ENCODE data around the gene CEACAM20.

DNA sequence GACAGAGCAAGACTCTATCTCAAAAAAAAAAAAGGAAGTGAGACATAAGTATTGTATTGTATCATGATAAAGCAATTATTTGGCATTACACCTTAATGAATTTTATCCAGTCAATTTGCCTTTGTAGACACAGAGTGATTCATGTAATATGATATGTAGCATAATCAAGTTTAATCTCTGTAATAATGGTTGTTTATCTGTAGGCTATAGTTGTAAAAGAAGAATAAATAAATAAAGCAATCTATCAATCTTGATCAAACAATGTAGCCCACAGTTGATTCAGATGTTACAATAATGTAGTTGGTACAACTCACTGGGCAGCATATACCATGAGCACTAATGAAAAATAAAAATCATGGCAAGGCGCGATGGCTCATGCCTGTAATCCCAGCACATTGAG, 28.5 kb upstream of the CEACAM20 start:
- no peak for TF ChIP-seq SP1 (IDR thresholded peaks at IDR 0.05)
- no peak for TF ChIP-seq FOXA1 (IDR thresholded peaks at IDR 0.05)
- TF ChIP-seq, protein P1, sequence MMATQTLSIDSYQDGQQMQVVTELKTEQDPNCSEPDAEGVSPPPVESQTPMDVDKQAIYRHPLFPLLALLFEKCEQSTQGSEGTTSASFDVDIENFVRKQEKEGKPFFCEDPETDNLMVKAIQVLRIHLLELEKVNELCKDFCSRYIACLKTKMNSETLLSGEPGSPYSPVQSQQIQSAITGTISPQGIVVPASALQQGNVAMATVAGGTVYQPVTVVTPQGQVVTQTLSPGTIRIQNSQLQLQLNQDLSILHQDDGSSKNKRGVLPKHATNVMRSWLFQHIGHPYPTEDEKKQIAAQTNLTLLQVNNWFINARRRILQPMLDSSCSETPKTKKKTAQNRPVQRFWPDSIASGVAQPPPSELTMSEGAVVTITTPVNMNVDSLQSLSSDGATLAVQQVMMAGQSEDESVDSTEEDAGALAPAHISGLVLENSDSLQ (IDR thresholded peaks at IDR 0.05) = no peak
- no peak for TF ChIP-seq BHLHE40 (IDR thresholded peaks at IDR 0.05; ENCODE audit: borderline replicate concordance)
- no peak for TF ChIP-seq TARDBP (IDR thresholded peaks at IDR 0.05)
- TF ChIP-seq ARNT (IDR thresholded peaks at IDR 0.05) = no peak
- no peak for TF ChIP-seq CTBP1 (IDR thresholded peaks at IDR 0.05; ENCODE audit: borderline replicate concordance)
- TF ChIP-seq LEF1 (IDR thresholded peaks at IDR 0.05; ENCODE audit: borderline replicate concordance) = no peak
- no peak for TF ChIP-seq FOXK2 (IDR thresholded peaks at IDR 0.05)
- TF ChIP-seq FOXM1 (IDR thresholded peaks at IDR 0.05; ENCODE audit: borderline replicate concordance) = no peak
- no peak for TF ChIP-seq NFRKB (IDR thresholded peaks at IDR 0.05)
- no peak for TF ChIP-seq ZNF384 (IDR thresholded peaks at IDR 0.05)
- no peak for TF ChIP-seq SUZ12 (IDR thresholded peaks at IDR 0.05)
- no peak for TF ChIP-seq ELF4 (IDR thresholded peaks at IDR 0.05)
